ENCODE results near the gene EXD3. TPM values are rescaled to one million over a fixed set of nuclear protein-coding genes. Genes with fewer than 3 reads are reported as not detected.

The EXD3 gene
- total RNA-seq, 1 donor from 2014 or later = 6.8 TPM

- DNase-seq (ENCODE audit: low spot score) = no peak
- Mint-ChIP-seq H3K27me3 (ENCODE audit: low read depth) (peaks cover 2% of the 10 kb centered on the region), H3K4me1 (ENCODE audit: low read depth) (peaks cover 9% of the 10 kb centered on the region), H3K27ac (no peak overlapping the region), H3K9me3 (no peaks in the 10 kb centered on the region), H3K4me3 (ENCODE audit: low read depth) (peak overlapping the region; percentile 8), H3K36me3 (ENCODE audit: low read depth) (peaks cover 2% of the 10 kb centered on the region)
- intact Hi-C loops (cut with micrococcal nuclease) = loop anchor here (2.0 kb wide), 1 partner anchor 111 kb away; no protein-coding TSS in a partner anchor
Measured at GRCh38 chr9:137406085-137406760, 16.7 kb downstream of the EXD3 start.

DNA sequence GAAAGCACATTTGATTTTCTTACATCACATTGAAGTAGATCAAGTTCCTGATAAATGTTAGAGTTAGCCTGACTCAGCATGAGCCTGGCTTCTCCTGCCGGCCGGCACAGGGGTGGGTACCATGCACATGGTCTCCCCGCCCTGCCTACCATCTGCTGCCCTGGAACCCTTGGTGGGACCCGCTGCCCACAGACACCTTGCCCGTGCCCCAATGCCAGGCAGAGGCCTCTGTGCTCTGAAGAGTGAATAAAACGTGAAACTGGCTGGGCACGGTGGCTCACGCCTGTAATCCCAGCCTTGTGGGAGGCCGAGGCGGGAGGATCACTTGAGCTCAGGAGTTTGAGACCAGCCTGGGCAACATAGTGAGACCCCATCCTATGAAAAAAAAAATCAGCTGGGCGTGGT, 17.3 kb downstream of the EXD3 start:
- Mint-ChIP-seq H3K9me3 (no peaks in the 10 kb centered on the region), H3K27ac (no peak overlapping the region), H3K27me3 (ENCODE audit: low read depth) (peaks cover 2% of the 10 kb centered on the region), H3K36me3 (ENCODE audit: low read depth) (peaks cover 2% of the 10 kb centered on the region), H3K4me3 (ENCODE audit: low read depth) (no peak overlapping the region), H3K4me1 (ENCODE audit: low read depth) (peaks cover 9% of the 10 kb centered on the region)
- DNase-seq (ENCODE audit: low spot score) = no peak
- intact Hi-C loops (cut with micrococcal nuclease) = loop anchor here (2.0 kb wide), 1 partner anchor 111 kb away; no protein-coding TSS in a partner anchor

DNA sequence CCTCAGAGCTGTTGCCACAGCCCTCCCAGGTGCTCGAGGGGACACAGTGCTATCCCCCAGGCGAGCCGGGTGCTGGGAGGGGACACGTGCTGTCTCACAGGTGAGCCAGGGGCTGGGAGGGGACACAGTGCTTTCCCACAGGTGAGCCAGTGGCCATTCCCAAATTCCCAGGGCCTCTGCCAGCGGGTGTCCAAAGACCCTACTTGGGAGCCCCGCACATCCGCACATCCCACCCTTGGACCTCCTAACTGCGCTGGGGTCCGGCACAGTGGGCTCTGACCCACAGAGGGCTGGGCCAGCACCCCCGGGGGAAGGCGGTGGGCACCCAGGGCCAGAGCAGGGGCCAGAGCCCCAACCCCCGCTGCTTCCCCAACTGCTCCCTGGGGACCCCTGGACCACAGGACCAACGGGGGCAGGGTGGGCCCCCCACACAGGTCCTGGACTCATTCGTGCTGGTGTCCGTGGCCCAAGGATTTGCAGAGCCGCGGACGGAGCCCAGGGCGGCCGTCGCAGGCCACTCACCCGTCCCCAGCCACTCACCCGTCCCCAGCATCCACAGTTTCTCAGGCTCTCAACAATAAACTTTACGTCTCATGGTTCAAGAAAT, 17.9 kb downstream of the EXD3 start:
- Mint-ChIP-seq H3K4me3 (ENCODE audit: low read depth) (no peak overlapping the region), H3K36me3 (ENCODE audit: low read depth) (peaks cover 2% of the 10 kb centered on the region)

DNA sequence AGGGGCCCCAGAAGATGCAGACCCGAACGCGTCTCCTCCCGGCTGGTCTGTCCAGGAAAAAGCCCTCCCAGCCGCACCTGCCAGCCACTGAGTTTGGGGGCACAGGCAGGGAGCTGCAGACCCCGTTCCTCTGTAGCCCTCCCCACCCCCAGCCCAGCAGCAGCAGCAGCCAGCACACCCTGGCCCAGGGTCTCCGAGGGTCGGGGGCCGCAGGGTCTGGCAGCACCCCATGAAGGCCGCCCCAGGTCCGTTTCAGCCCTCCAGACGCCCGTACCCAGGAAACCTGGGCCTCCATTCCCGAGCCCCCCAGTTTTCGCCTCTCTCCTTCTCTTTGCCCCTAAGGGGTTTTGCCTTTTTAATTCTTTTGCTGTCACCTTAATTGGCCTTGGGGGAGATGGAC, 19.7 kb downstream of the EXD3 start:
- peaks cover 2% of the 10 kb centered on the region for H3K36me3 Mint-ChIP-seq (ENCODE audit: low read depth)
- H3K9me3 Mint-ChIP-seq = no peaks in the 10 kb centered on the region
- H3K27ac Mint-ChIP-seq = no peak overlapping the region
- no peak for DNase-seq (ENCODE audit: low spot score)
- intact Hi-C loops (cut with micrococcal nuclease) = no loop called here
- H3K4me3 Mint-ChIP-seq (ENCODE audit: low read depth) = no peak overlapping the region
- H3K27me3 Mint-ChIP-seq (ENCODE audit: low read depth) = peaks cover 2% of the 10 kb centered on the region
- H3K4me1 Mint-ChIP-seq (ENCODE audit: low read depth) = peaks cover 7% of the 10 kb centered on the region

More for the DNA sequence above, 17.9 kb downstream of the EXD3 start:
- H3K9me3 Mint-ChIP-seq = no peaks in the 10 kb centered on the region
- peaks cover 2% of the 10 kb centered on the region for H3K27me3 Mint-ChIP-seq (ENCODE audit: low read depth)
- intact Hi-C loops (cut with micrococcal nuclease) = no loop called here
- H3K4me1 Mint-ChIP-seq (ENCODE audit: low read depth) = peaks cover 7% of the 10 kb centered on the region
- no peak overlapping the region for H3K27ac Mint-ChIP-seq
- no peak for DNase-seq (ENCODE audit: low spot score)

DNA sequence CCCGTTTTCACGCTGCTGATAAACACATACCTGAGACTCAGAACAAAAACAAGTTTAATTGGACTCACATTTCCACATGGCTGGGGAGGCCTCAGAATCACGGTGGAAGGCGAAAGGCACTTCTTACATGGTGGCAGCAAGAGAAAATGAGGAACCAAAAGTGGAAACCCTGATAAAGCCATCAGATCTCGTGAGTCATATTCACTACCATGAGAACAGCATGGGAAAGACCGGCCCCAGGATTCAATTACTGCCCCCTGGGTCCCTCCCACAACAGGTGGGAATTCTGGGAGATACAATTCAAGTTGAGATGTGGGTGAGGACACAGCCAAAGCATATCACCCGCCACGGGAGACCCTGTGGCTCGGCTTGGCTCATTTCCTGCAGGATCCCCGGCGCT, 20.2 kb downstream of the EXD3 start:
- H3K4me1 Mint-ChIP-seq (ENCODE audit: low read depth) = peaks cover 7% of the 10 kb centered on the region
- DNase-seq (ENCODE audit: low spot score) = no peak
- intact Hi-C loops (cut with micrococcal nuclease) = no loop called here

GRCh38 chr9:137398561-137399468, 24.1 kb downstream of the EXD3 start:
- H3K27me3 Mint-ChIP-seq (ENCODE audit: low read depth) = no peaks in the 10 kb centered on the region
- intact Hi-C loops (cut with micrococcal nuclease) = no loop called here
- DNase-seq (ENCODE audit: low spot score) = no peak
- peaks cover 2% of the 10 kb centered on the region for H3K36me3 Mint-ChIP-seq (ENCODE audit: low read depth)
- no peak overlapping the region for H3K27ac Mint-ChIP-seq
- H3K9me3 Mint-ChIP-seq = no peaks in the 10 kb centered on the region
- H3K4me1 Mint-ChIP-seq (ENCODE audit: low read depth) = no peaks in the 10 kb centered on the region
- no peak overlapping the region for H3K4me3 Mint-ChIP-seq (ENCODE audit: low read depth)

More for the DNA sequence above, 20.2 kb downstream of the EXD3 start:
- Mint-ChIP-seq H3K36me3 (ENCODE audit: low read depth) (peaks cover 2% of the 10 kb centered on the region), H3K27ac (no peak overlapping the region), H3K9me3 (no peaks in the 10 kb centered on the region), H3K4me3 (ENCODE audit: low read depth) (no peak overlapping the region), H3K27me3 (ENCODE audit: low read depth) (peaks cover 2% of the 10 kb centered on the region)

GRCh38 chr9:137397675-137398423, 25.1 kb downstream of the EXD3 start:
- H3K27me3 Mint-ChIP-seq (ENCODE audit: low read depth) = no peaks in the 10 kb centered on the region
- intact Hi-C loops (cut with micrococcal nuclease) = no loop called here
- no peaks in the 10 kb centered on the region for H3K9me3 Mint-ChIP-seq
- no peak overlapping the region for H3K4me3 Mint-ChIP-seq (ENCODE audit: low read depth)
- H3K4me1 Mint-ChIP-seq (ENCODE audit: low read depth) = no peaks in the 10 kb centered on the region
- DNase-seq (ENCODE audit: low spot score) = no peak
- no peak overlapping the region for H3K27ac Mint-ChIP-seq
- H3K36me3 Mint-ChIP-seq (ENCODE audit: low read depth) = peaks cover 2% of the 10 kb centered on the region

GRCh38 chr9:137396634-137397367, 26.2 kb downstream of the EXD3 start:
- intact Hi-C loops (cut with micrococcal nuclease) = no loop called here
- no peak overlapping the region for H3K27ac Mint-ChIP-seq
- H3K4me3 Mint-ChIP-seq (ENCODE audit: low read depth) = no peak overlapping the region
- H3K4me1 Mint-ChIP-seq (ENCODE audit: low read depth) = no peaks in the 10 kb centered on the region
- DNase-seq (ENCODE audit: low spot score) = no peak
- H3K9me3 Mint-ChIP-seq = no peaks in the 10 kb centered on the region
- H3K27me3 Mint-ChIP-seq (ENCODE audit: low read depth) = no peaks in the 10 kb centered on the region
- no peaks in the 10 kb centered on the region for H3K36me3 Mint-ChIP-seq (ENCODE audit: low read depth)

- H3K27ac Mint-ChIP-seq = no peak overlapping the region
Measured at GRCh38 chr9:137396227-137396626, 26.7 kb downstream of the EXD3 start.

DNA sequence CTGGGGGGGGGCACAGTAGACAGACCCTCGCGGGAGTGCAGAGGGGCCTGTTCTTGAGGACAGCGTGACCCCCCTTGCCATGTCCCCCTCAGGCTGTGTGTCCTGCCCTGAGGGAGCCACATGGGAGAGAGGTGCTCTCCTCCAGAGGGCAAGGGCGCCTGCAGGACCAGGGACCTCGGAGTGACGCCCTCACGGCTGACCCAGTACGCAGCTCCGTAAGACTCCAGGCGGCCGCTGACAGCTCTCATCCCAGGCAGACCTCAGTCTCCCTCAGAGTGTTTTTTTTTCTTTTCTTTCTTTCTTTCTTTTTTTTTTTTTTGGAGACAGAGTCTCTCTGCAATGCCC, 27.3 kb downstream of the EXD3 start:
- H3K27ac Mint-ChIP-seq = no peak overlapping the region
- no peaks in the 10 kb centered on the region for H3K4me1 Mint-ChIP-seq (ENCODE audit: low read depth)
- H3K9me3 Mint-ChIP-seq = no peaks in the 10 kb centered on the region
- no peaks in the 10 kb centered on the region for H3K36me3 Mint-ChIP-seq (ENCODE audit: low read depth)
- DNase-seq (ENCODE audit: low spot score) = no peak
- H3K27me3 Mint-ChIP-seq (ENCODE audit: low read depth) = no peaks in the 10 kb centered on the region
- intact Hi-C loops (cut with micrococcal nuclease) = no loop called here
- no peak overlapping the region for H3K4me3 Mint-ChIP-seq (ENCODE audit: low read depth)

More at GRCh38 chr9:137396227-137396626, 26.7 kb downstream of the EXD3 start:
- no peaks in the 10 kb centered on the region for H3K27me3 Mint-ChIP-seq (ENCODE audit: low read depth)
- intact Hi-C loops (cut with micrococcal nuclease) = no loop called here
- H3K36me3 Mint-ChIP-seq (ENCODE audit: low read depth) = no peaks in the 10 kb centered on the region
- no peaks in the 10 kb centered on the region for H3K9me3 Mint-ChIP-seq
- DNase-seq (ENCODE audit: low spot score) = no peak
- no peak overlapping the region for H3K4me3 Mint-ChIP-seq (ENCODE audit: low read depth)
- H3K4me1 Mint-ChIP-seq (ENCODE audit: low read depth) = no peaks in the 10 kb centered on the region

DNA sequence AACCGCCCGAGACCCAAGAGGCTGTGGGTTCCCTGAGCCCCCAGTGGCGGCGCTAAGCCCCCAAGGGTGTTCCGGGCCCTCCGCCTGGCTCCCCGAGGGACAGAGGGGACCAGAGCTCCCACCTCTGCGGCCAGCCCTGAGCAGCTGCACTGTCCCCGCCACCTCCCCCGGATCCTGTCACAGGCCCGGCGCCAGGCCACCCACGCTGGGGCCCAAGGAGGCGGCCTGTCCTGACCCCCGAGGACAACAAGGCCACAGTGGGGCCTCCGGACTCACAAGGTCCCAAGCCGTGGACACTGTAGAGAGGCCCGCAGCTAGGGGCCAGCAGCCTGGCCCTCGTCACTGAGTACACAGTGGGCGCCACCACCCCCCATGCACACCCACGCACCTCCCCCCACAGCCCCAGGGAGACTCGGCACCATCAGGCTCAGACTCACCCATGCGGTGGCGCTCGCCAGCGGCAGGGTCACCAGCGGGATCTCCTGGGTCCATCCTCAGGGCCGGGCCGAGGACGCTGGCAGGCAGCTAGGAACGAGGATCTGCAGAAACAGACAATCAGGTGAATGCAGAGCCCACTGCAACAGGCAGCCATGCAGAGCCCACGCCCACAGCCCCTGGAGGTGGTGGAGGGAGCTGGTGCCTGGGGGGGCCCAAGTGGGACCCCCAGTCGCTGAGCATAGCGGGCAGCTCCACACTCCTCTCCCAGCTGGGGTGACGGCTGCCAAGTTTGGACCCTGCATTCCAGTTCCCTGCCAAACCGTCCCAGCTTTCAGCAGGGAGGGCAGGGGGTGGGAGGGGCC, 27.9 kb downstream of the EXD3 start:
- no peaks in the 10 kb centered on the region for H3K4me1 Mint-ChIP-seq (ENCODE audit: low read depth)
- intact Hi-C loops (cut with micrococcal nuclease) = no loop called here
- no peak overlapping the region for H3K27ac Mint-ChIP-seq
- no peaks in the 10 kb centered on the region for H3K36me3 Mint-ChIP-seq (ENCODE audit: low read depth)
- no peaks in the 10 kb centered on the region for H3K27me3 Mint-ChIP-seq (ENCODE audit: low read depth)
- no peak overlapping the region for H3K4me3 Mint-ChIP-seq (ENCODE audit: low read depth)
- no peaks in the 10 kb centered on the region for H3K9me3 Mint-ChIP-seq
- no peak for DNase-seq (ENCODE audit: low spot score)

Data from activated T-helper 2 cell treated with anti-CD3 and anti-CD28 coated beads, Interferon-gamma antibody, Interleukin-2, Interleukin-4, amounts not matched to agents 10 μg/mL and 5 μg/mL and 100 μg/mL, durations not matched to agents 14 hours and 24 hours and 36 hours (primary cell).